Cardiac muscle cell (in vitro differentiated cells and primary cell): Measurements from ENCODE around the gene FAXDC2. TPM values are rescaled to one million over a fixed set of nuclear protein-coding genes. Genes with fewer than 3 reads are reported as not detected.

ENCODE experiments used
- DNase-seq, 2 donors: peaks; one replicate each; pipeline versions ENCODE4 v3.0.0 to v3.0.0-alpha.2; 2010 to 2017; ENCODE audit warnings: low read depth in 1 of 2, low spot score in 1 of 2
- H3K27ac ChIP-seq: fragments of 200-600 bp; sonication (generic); 2 replicates; pipeline ENCODE4 v1.5.1; 2016
- H3K27me3 ChIP-seq: fragments of 200-600 bp; sonication (generic); 2 replicates; pipeline ENCODE4 v1.6.0; 2016; ENCODE audit warnings: control low read depth
- H3K36me3 ChIP-seq: fragments of 200-600 bp; sonication (generic); 2 replicates; pipeline ENCODE4 v1.5.1; 2016; ENCODE audit warnings: control low read depth
- H3K4me1 ChIP-seq: fragments of 200-600 bp; sonication (generic); 2 replicates; pipeline ENCODE4 v1.8.1; 2017; ENCODE audit warnings: low read depth, mild to moderate bottlenecking, mixed run types
- H3K4me3 ChIP-seq: fragments of 200-600 bp; sonication (generic); 2 replicates; pipeline ENCODE4 v1.5.1; 2016; ENCODE audit warnings: mild to moderate bottlenecking
- H3K9me3 ChIP-seq: fragments of 200-600 bp; sonication (generic); 2 replicates; pipeline ENCODE4 v1.5.1; 2017; ENCODE audit warnings: low read depth, mild to moderate bottlenecking, control low read depth
- CTCF ChIP-seq: IDR thresholded peaks from 2 replicates; pipeline ENCODE4 v1.5.1; 2012; ENCODE audit warnings: low read depth, mild to moderate bottlenecking, low read length
- polyA plus RNA-seq: library from polyadenylated mRNA; unstranded; fragments of >200 nt; fragmentation: Nextera tagmentation; extraction: Ambion mirVana; gene quantifications from 2 replicates; pipeline ENCODE4 v1.2.1, GENCODE V29; 2016
- total RNA-seq: library from RNA; depleted of rRNA; stranded (reverse); fragments of >200 nt; gene quantifications from 2 replicates; pipeline ENCODE4 v1.2.3, GENCODE V29; 2016

Gene FAXDC2
- total and polyA plus RNA-seq, 2 experiments from 2014 or later = 25.1 to 39.4 TPM

GRCh38 chr5:154779105-154779504 lies 71.3 kb downstream of the FAXDC2 start:
- H3K4me1 ChIP-seq = peaks cover 21% of the 10 kb centered on the region
- no peak for TF ChIP-seq CTCF
- H3K9me3 ChIP-seq = no peaks in the 10 kb centered on the region
- H3K27me3 ChIP-seq = no peaks in the 10 kb centered on the region
- H3K36me3 ChIP-seq = no peaks in the 10 kb centered on the region
- no peak overlapping the region for H3K27ac ChIP-seq
- no peak overlapping the region for H3K4me3 ChIP-seq
- peak in 1 of 2 donors; percentile 64 for DNase-seq

- no peak for DNase-seq
- Histone ChIP-seq H3K27me3 (no peaks in the 10 kb centered on the region), H3K36me3 (no peaks in the 10 kb centered on the region), H3K27ac (no peak overlapping the region), H3K4me1 (peaks cover 19% of the 10 kb centered on the region), H3K4me3 (no peak overlapping the region), H3K9me3 (no peaks in the 10 kb centered on the region)
- TF ChIP-seq CTCF = no peak
Measured at GRCh38 chr5:154778534-154778933, 71.9 kb downstream of the FAXDC2 start.

GRCh38 chr5:154776167-154776566 lies 74.2 kb downstream of the FAXDC2 start:
- DNase-seq = no peak
- H3K9me3 ChIP-seq = no peaks in the 10 kb centered on the region
- no peaks in the 10 kb centered on the region for H3K36me3 ChIP-seq
- no peak for TF ChIP-seq CTCF
- H3K4me3 ChIP-seq = no peak overlapping the region
- no peak overlapping the region for H3K27ac ChIP-seq
- no peaks in the 10 kb centered on the region for H3K27me3 ChIP-seq
- H3K4me1 ChIP-seq = peaks cover 17% of the 10 kb centered on the region

GRCh38 chr5:154773326-154773725 lies 77.1 kb downstream of the FAXDC2 start:
- Histone ChIP-seq H3K4me1 (peaks cover 39% of the 10 kb centered on the region), H3K9me3 (no peaks in the 10 kb centered on the region), H3K36me3 (no peaks in the 10 kb centered on the region), H3K27me3 (no peaks in the 10 kb centered on the region), H3K4me3 (no peak overlapping the region), H3K27ac (peak overlapping the region; percentile 7)
- no peak for TF ChIP-seq CTCF
- DNase-seq = no peak

DNA sequence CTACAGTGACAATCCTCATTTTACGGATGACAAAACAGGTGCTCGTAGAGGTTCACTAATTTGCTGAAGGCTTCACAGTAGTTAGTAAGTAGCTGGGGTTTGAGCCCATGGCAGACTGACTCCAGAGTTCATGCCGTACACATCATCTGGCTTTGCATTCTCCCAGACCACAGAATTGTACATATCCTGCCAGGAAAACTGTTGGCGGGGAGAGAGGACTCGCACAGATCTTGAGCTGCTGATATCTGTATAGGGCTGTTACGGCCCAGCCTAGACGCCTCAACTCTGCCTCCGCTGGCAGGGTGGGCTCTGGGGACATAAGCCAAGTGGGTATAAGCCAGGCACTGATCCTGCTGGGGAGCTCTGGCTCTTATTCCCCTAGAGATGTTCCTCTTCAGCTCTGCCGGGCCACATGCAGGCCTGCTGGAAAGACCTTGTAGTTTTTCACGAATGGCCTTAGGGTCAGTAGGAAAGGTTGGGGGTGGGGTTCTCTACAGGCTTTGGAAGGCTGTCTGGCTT lies 79.0 kb downstream of the FAXDC2 start:
- H3K4me3 ChIP-seq = no peak overlapping the region

More for the DNA sequence above, 79.0 kb downstream of the FAXDC2 start:
- no peaks in the 10 kb centered on the region for H3K9me3 ChIP-seq
- no peaks in the 10 kb centered on the region for H3K36me3 ChIP-seq
- peak; percentile 27 for TF ChIP-seq CTCF
- peaks cover 54% of the 10 kb centered on the region for H3K4me1 ChIP-seq
- H3K27ac ChIP-seq = peak overlapping the region; percentile 27
- DNase-seq = peak; percentile 11 to 92
- no peaks in the 10 kb centered on the region for H3K27me3 ChIP-seq
